GM23338 (cell line): ENCODE results near the gene SMAD3. TPM values are rescaled to one million over a fixed set of nuclear protein-coding genes. Genes with fewer than 3 reads are reported as not detected.

Experiments used
- ATAC-seq: fragments of 200-7000 bp; cut with Tn5 transposase; 3 replicates; pipeline ENCODE4 v1.9.1; 2020
- DNase-seq: peaks from one replicate; pipeline ENCODE4 v3.0.0-alpha.2; 2015; ENCODE audit warnings: low spot score
- H2AFZ ChIP-seq: fragments of 200-600 bp; sonication (generic); 2 replicates; pipeline ENCODE4 v1.8.0; 2016; ENCODE audit warnings: antibody characterized with exemption, mild to moderate bottlenecking, moderate library complexity
- H3F3A ChIP-seq: fragments of 200-600 bp; sonication (generic); replicated peaks from 2 replicates; pipeline ENCODE4 v1.8.0; 2017; ENCODE audit warnings: antibody characterized with exemption, mixed run types, low read depth
- H3K27ac ChIP-seq: fragments of 200-600 bp; sonication (generic); 2 replicates; pipeline ENCODE4 v1.6.1; 2016; ENCODE audit warnings: low read depth
- H3K27me3 ChIP-seq: fragments of 200-600 bp; sonication (generic); 2 replicates; pipeline ENCODE4 v1.8.0; 2016; ENCODE audit warnings: mild to moderate bottlenecking, mixed run types, moderate library complexity; ENCODE audit not compliant: insufficient read depth
- H3K36me3 ChIP-seq: fragments of 200-600 bp; sonication (generic); 2 replicates; pipeline ENCODE4 v1.8.0; 2016; ENCODE audit warnings: mild to moderate bottlenecking; ENCODE audit not compliant: insufficient read depth
- H3K4me1 ChIP-seq: fragments of 200-600 bp; sonication (generic); 2 replicates; pipeline ENCODE4 v1.8.0; 2016; ENCODE audit warnings: mild to moderate bottlenecking, moderate library complexity; ENCODE audit not compliant: insufficient read depth
- H3K4me2 ChIP-seq: fragments of 200-600 bp; sonication (generic); 2 replicates; pipeline ENCODE4 v1.7.1; 2017; ENCODE audit warnings: mixed run types
- H3K4me3 ChIP-seq: fragments of 200-600 bp; sonication (generic); 2 replicates; pipeline ENCODE4 v1.6.1; 2016; ENCODE audit warnings: mixed run types
- H3K79me2 ChIP-seq: fragments of 200-600 bp; sonication (generic); replicated peaks from 2 replicates; pipeline ENCODE4 v1.8.0; 2017; ENCODE audit warnings: mild to moderate bottlenecking; ENCODE audit not compliant: insufficient read depth
- H3K9me2 ChIP-seq: fragments of 200-600 bp; sonication (generic); 2 replicates; pipeline ENCODE4 v1.8.0; 2017; ENCODE audit not compliant: insufficient read depth
- H4K20me1 ChIP-seq: fragments of 200-600 bp; sonication (generic); replicated peaks from 2 replicates; pipeline ENCODE4 v1.8.0; 2017; ENCODE audit warnings: mild to moderate bottlenecking; ENCODE audit not compliant: insufficient read depth
- H3K27ac Mint-ChIP-seq: 2 replicates; pipeline ENCODE4 v1.8.0; 2020; ENCODE audit warnings: inconsistent platforms, mild to moderate bottlenecking, moderate library complexity, mixed read lengths
- H3K27me3 Mint-ChIP-seq: 3 replicates; pipeline ENCODE4 v1.8.0; 2022; ENCODE audit warnings: low read depth, mild to moderate bottlenecking, moderate library complexity, mixed read lengths, inconsistent platforms; ENCODE audit not compliant: insufficient read depth, poor library complexity
- H3K36me3 Mint-ChIP-seq: 3 replicates; pipeline ENCODE4 v1.8.0; 2021; ENCODE audit warnings: low read depth, mild to moderate bottlenecking, inconsistent platforms, moderate library complexity, mixed read lengths
- H3K4me1 Mint-ChIP-seq: 3 replicates; pipeline ENCODE4 v1.8.0; 2020; ENCODE audit warnings: mild to moderate bottlenecking, inconsistent platforms, mixed read lengths
- H3K4me3 Mint-ChIP-seq: 3 replicates; pipeline ENCODE4 v1.8.0; 2021; ENCODE audit warnings: moderate library complexity, mild to moderate bottlenecking, inconsistent platforms, mixed read lengths
- H3K9me3 Mint-ChIP-seq: 3 replicates; pipeline ENCODE4 v1.8.0; 2020; ENCODE audit warnings: moderate library complexity, mild to moderate bottlenecking, inconsistent platforms, mixed read lengths
- EZH2 ChIP-seq: fragments of 200-600 bp; sonication (generic); IDR thresholded peaks from one replicate; pipeline ENCODE4 v1.8.0; 2017; ENCODE audit warnings: antibody characterized with exemption, mild to moderate bottlenecking, low read depth; ENCODE audit not compliant: unreplicated experiment
- EZH2phosphoT487 ChIP-seq: fragments of 200-600 bp; sonication (generic); IDR thresholded peaks from one replicate; pipeline ENCODE4 v1.8.1; 2018; ENCODE audit warnings: antibody characterized with exemption; ENCODE audit not compliant: unreplicated experiment
- JUNB ChIP-seq: IDR thresholded peaks from one replicate; pipeline ENCODE4 v1.6.1; 2016; ENCODE audit warnings: antibody characterized with exemption; ENCODE audit not compliant: unreplicated experiment
- NANOG ChIP-seq: IDR thresholded peaks from 2 replicates; pipeline ENCODE4 v1.6.1; 2016; ENCODE audit warnings: antibody characterized with exemption, borderline replicate concordance
- STAT1 ChIP-seq: IDR thresholded peaks from one replicate; pipeline ENCODE4 v1.6.1; 2016; ENCODE audit warnings: antibody characterized with exemption; ENCODE audit not compliant: unreplicated experiment
- ZNF114 ChIP-seq: fragments of 250-450 bp; sonication (Bioruptor Pico); IDR thresholded peaks from 2 replicates; pipeline ENCODE4 v1.5.0; 2020; ENCODE audit warnings: mild to moderate bottlenecking, moderate library complexity
- ZNF331 ChIP-seq: fragments of 250-450 bp; sonication (Bioruptor Pico); IDR thresholded peaks from 2 replicates; pipeline ENCODE4 v1.5.0; 2020; ENCODE audit warnings: low read depth, mild to moderate bottlenecking, moderate library complexity
- polyA plus RNA-seq: library from polyadenylated mRNA; unstranded; fragments of >200 nt; fragmentation: Nextera tagmentation; extraction: Ambion mirVana; gene quantifications from 2 replicates; pipeline ENCODE4 v1.2.1, GENCODE V29; 2016
- total RNA-seq: library from RNA; depleted of rRNA; stranded (reverse); fragments of >200 nt; shearing (Covaris generic); gene quantifications from 2 replicates; pipeline ENCODE4 v1.2.3, GENCODE V29; 2014
- TF ChIP-seq, protein P1 (sequence below): fragments of 250-450 bp; sonication (Bioruptor Pico); IDR thresholded peaks from 2 replicates; pipeline ENCODE4 v1.5.0; 2020; ENCODE audit warnings: mild to moderate bottlenecking, moderate library complexity
- TF ChIP-seq, protein P2 (sequence below): IDR thresholded peaks from 2 replicates; pipeline ENCODE4 v1.6.1; 2016; ENCODE audit warnings: antibody characterized with exemption
- TF ChIP-seq, protein P3 (sequence below): IDR thresholded peaks from one replicate; pipeline ENCODE4 v1.6.1; 2018; ENCODE audit warnings: antibody characterized with exemption; ENCODE audit not compliant: unreplicated experiment

The SMAD3 gene
- total and polyA plus RNA-seq, 2 experiments from 2014 or later = 4.9 to 11.6 TPM

DNA sequence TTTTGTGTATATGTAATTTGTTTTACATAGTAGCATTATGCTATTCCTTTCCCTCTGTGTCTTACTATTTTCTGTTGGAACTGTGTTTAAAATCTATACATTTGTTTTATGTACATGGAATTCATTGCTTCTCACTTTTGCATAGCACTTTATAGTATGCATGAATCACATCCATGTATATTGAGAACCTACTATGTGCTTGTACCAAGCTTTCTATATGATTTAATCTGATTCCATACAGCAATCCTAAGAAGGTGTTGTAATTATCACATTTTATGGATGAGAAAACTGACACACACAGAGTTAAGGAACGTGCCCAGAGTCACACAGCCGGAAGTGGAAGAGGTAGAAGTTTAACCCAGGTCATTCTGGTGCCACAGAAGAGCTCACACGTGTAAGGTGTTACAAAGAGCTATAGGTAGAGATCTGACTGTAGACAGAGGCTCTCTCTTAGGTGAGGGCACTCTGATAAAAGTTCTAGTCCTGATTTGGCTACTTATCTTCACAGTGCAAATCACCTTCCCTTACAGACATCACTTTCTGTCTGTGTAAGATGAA, 3.5 kb upstream of the SMAD3 start:
- Histone ChIP-seq H4K20me1 (no peaks in the 10 kb centered on the region), H3K36me3 (no peaks in the 10 kb centered on the region), H3K4me2 (no peak overlapping the region), H3F3A (peaks cover 5% of the 10 kb centered on the region), H3K27me3 (peaks cover 49% of the 10 kb centered on the region), H3K4me3 (no peak overlapping the region), H3K27ac (no peak overlapping the region), H3K9me2 (no peaks in the 10 kb centered on the region), H2AFZ (no peak overlapping the region), H3K79me2 (peaks cover 8% of the 10 kb centered on the region; the same call in 1 of the 2 replicates), H3K4me1 (peaks cover 9% of the 10 kb centered on the region)
- DNase-seq (no peak), ATAC-seq (no peak)
- peaks cover 24% of the 10 kb centered on the region for H3K4me1 Mint-ChIP-seq
- H3K27me3 Mint-ChIP-seq = peaks cover 38% of the 10 kb centered on the region
- TF ChIP-seq STAT1 (no peak), EZH2 (no peak), JUNB (no peak)
- H3K36me3 Mint-ChIP-seq = no peaks in the 10 kb centered on the region
- no peaks in the 10 kb centered on the region; the same call in 2 of the 3 replicates for H3K9me3 Mint-ChIP-seq
- H3K27ac Mint-ChIP-seq = no peak overlapping the region
- no peak overlapping the region for H3K4me3 Mint-ChIP-seq

DNA sequence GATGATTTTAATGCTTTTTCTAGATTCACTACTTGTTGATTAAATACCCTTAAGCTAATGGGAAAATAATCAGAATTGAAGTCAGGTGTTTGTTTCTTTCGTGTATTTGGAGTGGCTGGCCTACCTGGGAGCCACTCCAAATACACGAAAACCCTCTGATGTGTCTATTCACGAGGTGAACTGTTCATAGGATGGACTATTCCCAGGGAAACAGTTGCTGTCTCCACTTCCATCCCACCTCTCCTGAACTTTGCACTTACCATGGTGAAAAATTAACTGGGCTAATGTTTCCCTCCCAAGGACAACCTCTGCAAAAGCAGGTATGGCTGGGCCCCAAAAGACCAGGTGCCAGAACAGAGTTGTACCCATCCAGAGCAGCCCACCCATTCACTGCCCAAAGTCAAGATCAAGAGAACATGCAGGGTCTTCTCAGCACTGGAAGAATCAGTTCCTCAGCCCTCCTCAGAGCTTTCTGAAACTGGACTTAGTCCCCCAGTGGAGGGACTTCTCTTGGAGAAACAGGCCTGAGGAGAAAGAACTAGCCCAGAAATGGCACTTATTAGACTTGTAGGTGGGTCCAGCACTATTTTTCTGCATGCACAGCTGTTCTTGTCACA, 2.9 kb upstream of the SMAD3 start:
- H3K4me1 Mint-ChIP-seq = peaks cover 29% of the 10 kb centered on the region
- Histone ChIP-seq H4K20me1 (no peaks in the 10 kb centered on the region), H3K27ac (no peak overlapping the region), H3K27me3 (peaks cover 55% of the 10 kb centered on the region), H3K4me2 (no peak overlapping the region), H3K4me3 (no peak overlapping the region), H3K79me2 (peaks cover 12% of the 10 kb centered on the region), H3K4me1 (peaks cover 14% of the 10 kb centered on the region), H3F3A (peaks cover 5% of the 10 kb centered on the region), H2AFZ (no peak overlapping the region), H3K9me2 (no peaks in the 10 kb centered on the region), H3K36me3 (no peaks in the 10 kb centered on the region)
- H3K9me3 Mint-ChIP-seq = no peaks in the 10 kb centered on the region; the same call in 2 of the 3 replicates
- H3K27me3 Mint-ChIP-seq = peaks cover 44% of the 10 kb centered on the region
- no peak for ATAC-seq
- no peak for DNase-seq
- no peak overlapping the region for H3K4me3 Mint-ChIP-seq
- no peak overlapping the region for H3K27ac Mint-ChIP-seq
- no peaks in the 10 kb centered on the region for H3K36me3 Mint-ChIP-seq
- TF ChIP-seq, protein P1, sequence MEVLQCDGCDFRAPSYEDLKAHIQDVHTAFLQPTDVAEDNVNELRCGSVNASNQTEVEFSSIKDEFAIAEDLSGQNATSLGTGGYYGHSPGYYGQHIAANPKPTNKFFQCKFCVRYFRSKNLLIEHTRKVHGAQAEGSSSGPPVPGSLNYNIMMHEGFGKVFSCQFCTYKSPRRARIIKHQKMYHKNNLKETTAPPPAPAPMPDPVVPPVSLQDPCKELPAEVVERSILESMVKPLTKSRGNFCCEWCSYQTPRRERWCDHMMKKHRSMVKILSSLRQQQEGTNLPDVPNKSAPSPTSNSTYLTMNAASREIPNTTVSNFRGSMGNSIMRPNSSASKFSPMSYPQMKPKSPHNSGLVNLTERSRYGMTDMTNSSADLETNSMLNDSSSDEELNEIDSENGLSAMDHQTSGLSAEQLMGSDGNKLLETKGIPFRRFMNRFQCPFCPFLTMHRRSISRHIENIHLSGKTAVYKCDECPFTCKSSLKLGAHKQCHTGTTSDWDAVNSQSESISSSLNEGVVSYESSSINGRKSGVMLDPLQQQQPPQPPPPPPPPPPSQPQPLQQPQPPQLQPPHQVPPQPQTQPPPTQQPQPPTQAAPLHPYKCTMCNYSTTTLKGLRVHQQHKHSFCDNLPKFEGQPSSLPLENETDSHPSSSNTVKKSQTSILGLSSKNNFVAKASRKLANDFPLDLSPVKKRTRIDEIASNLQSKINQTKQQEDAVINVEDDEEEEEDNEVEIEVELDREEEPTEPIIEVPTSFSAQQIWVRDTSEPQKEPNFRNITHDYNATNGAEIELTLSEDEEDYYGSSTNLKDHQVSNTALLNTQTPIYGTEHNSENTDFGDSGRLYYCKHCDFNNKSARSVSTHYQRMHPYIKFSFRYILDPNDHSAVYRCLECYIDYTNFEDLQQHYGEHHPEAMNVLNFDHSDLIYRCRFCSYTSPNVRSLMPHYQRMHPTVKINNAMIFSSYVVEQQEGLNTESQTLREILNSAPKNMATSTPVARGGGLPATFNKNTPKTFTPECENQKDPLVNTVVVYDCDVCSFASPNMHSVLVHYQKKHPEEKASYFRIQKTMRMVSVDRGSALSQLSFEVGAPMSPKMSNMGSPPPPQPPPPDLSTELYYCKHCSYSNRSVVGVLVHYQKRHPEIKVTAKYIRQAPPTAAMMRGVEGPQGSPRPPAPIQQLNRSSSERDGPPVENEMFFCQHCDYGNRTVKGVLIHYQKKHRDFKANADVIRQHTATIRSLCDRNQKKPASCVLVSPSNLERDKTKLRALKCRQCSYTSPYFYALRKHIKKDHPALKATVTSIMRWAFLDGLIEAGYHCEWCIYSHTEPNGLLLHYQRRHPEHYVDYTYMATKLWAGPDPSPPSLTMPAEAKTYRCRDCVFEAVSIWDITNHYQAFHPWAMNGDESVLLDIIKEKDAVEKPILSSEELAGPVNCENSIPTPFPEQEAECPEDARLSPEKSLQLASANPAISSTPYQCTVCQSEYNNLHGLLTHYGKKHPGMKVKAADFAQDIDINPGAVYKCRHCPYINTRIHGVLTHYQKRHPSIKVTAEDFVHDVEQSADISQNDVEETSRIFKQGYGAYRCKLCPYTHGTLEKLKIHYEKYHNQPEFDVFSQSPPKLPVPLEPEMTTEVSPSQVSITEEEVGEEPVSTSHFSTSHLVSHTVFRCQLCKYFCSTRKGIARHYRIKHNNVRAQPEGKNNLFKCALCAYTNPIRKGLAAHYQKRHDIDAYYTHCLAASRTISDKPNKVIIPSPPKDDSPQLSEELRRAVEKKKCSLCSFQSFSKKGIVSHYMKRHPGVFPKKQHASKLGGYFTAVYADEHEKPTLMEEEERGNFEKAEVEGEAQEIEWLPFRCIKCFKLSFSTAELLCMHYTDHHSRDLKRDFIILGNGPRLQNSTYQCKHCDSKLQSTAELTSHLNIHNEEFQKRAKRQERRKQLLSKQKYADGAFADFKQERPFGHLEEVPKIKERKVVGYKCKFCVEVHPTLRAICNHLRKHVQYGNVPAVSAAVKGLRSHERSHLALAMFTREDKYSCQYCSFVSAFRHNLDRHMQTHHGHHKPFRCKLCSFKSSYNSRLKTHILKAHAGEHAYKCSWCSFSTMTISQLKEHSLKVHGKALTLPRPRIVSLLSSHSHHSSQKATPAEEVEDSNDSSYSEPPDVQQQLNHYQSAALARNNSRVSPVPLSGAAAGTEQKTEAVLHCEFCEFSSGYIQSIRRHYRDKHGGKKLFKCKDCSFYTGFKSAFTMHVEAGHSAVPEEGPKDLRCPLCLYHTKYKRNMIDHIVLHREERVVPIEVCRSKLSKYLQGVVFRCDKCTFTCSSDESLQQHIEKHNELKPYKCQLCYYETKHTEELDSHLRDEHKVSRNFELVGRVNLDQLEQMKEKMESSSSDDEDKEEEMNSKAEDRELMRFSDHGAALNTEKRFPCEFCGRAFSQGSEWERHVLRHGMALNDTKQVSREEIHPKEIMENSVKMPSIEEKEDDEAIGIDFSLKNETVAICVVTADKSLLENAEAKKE (CRISPR knock-in tag) = no peak
- TF ChIP-seq EZH2phosphoT487 = no peak
- TF ChIP-seq ZNF114 (CRISPR knock-in tag) = no peak
- TF ChIP-seq, protein P2, sequence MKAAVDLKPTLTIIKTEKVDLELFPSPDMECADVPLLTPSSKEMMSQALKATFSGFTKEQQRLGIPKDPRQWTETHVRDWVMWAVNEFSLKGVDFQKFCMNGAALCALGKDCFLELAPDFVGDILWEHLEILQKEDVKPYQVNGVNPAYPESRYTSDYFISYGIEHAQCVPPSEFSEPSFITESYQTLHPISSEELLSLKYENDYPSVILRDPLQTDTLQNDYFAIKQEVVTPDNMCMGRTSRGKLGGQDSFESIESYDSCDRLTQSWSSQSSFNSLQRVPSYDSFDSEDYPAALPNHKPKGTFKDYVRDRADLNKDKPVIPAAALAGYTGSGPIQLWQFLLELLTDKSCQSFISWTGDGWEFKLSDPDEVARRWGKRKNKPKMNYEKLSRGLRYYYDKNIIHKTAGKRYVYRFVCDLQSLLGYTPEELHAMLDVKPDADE = no peak
- TF ChIP-seq, protein P3, sequence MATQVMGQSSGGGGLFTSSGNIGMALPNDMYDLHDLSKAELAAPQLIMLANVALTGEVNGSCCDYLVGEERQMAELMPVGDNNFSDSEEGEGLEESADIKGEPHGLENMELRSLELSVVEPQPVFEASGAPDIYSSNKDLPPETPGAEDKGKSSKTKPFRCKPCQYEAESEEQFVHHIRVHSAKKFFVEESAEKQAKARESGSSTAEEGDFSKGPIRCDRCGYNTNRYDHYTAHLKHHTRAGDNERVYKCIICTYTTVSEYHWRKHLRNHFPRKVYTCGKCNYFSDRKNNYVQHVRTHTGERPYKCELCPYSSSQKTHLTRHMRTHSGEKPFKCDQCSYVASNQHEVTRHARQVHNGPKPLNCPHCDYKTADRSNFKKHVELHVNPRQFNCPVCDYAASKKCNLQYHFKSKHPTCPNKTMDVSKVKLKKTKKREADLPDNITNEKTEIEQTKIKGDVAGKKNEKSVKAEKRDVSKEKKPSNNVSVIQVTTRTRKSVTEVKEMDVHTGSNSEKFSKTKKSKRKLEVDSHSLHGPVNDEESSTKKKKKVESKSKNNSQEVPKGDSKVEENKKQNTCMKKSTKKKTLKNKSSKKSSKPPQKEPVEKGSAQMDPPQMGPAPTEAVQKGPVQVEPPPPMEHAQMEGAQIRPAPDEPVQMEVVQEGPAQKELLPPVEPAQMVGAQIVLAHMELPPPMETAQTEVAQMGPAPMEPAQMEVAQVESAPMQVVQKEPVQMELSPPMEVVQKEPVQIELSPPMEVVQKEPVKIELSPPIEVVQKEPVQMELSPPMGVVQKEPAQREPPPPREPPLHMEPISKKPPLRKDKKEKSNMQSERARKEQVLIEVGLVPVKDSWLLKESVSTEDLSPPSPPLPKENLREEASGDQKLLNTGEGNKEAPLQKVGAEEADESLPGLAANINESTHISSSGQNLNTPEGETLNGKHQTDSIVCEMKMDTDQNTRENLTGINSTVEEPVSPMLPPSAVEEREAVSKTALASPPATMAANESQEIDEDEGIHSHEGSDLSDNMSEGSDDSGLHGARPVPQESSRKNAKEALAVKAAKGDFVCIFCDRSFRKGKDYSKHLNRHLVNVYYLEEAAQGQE = no peak
- no peak for TF ChIP-seq ZNF331 (CRISPR knock-in tag)
- TF ChIP-seq NANOG = no peak
- TF ChIP-seq STAT1 = no peak
- no peak for TF ChIP-seq JUNB
